ENCODE data around the gene CCDC14. TPM values are rescaled to one million over a fixed set of nuclear protein-coding genes. Genes with fewer than 3 reads are reported as not detected.

Gene CCDC14
- total RNA-seq, 4 donors from 2014 or later = 7.7 to 28.4 (median 26.8) TPM

GRCh38 chr3:123948449-123948848 is 12.6 kb downstream of the CCDC14 start:
- Histone ChIP-seq H3K9me3 (no peaks in the 10 kb centered on the region), H3K27ac (no peak overlapping the region), H3K4me1 (no peaks in the 10 kb centered on the region), H3K4me3 (no peak overlapping the region), H3K27me3 (no peaks in the 10 kb centered on the region), H3K36me3 (peaks cover 0 to 71% (median 5%) of the 10 kb centered on the region in 3 donors)
- TF ChIP-seq POLR2A (IDR thresholded peaks at IDR 0.05) = no peak
- intact Hi-C loops (cut with DNase I) = no loop called here
- DNase-seq = no peak
- WGBS, 2 donors = 97 to 99% methylated on average over 9 of the region's 9 CpGs

DNA sequence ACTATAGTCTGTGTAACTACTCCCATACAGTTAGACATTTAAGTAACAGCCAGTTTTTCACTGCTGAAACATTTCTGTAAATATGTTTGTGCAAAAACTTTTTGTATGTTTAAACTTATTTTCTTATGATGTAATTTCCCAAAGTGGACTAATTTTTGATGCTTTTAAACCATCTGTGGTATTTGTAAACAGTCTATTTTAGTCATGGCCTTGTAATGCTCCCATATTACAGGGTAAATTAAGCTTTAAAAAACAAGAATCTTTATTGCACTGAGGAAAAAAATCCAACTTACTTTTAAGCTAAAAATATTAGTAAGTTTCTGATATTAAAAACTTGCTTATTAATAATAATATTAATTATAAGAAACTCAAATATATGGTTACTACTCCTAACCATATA is 13.5 kb downstream of the CCDC14 start:
- intact Hi-C loops (cut with DNase I) = no loop called here

GRCh38 chr3:123941542-123941941 is 19.5 kb downstream of the CCDC14 start:
- no peak for DNase-seq
- Histone ChIP-seq H3K36me3 (peaks cover 0 to 45% (median under 1%) of the 10 kb centered on the region in 3 donors), H3K9me3 (no peaks in the 10 kb centered on the region), H3K4me1 (no peaks in the 10 kb centered on the region), H3K27ac (no peak overlapping the region), H3K4me3 (no peak overlapping the region), H3K27me3 (no peaks in the 10 kb centered on the region)
- TF ChIP-seq, protein P1, sequence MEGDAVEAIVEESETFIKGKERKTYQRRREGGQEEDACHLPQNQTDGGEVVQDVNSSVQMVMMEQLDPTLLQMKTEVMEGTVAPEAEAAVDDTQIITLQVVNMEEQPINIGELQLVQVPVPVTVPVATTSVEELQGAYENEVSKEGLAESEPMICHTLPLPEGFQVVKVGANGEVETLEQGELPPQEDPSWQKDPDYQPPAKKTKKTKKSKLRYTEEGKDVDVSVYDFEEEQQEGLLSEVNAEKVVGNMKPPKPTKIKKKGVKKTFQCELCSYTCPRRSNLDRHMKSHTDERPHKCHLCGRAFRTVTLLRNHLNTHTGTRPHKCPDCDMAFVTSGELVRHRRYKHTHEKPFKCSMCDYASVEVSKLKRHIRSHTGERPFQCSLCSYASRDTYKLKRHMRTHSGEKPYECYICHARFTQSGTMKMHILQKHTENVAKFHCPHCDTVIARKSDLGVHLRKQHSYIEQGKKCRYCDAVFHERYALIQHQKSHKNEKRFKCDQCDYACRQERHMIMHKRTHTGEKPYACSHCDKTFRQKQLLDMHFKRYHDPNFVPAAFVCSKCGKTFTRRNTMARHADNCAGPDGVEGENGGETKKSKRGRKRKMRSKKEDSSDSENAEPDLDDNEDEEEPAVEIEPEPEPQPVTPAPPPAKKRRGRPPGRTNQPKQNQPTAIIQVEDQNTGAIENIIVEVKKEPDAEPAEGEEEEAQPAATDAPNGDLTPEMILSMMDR (IDR thresholded peaks at IDR 0.05) = no peak
- no peak for TF ChIP-seq POLR2A (IDR thresholded peaks at IDR 0.05)
- intact Hi-C loops (cut with DNase I) = no loop called here
- WGBS, 2 donors = 72 to 76% methylated on average over 1 of the region's 1 CpG

More for the DNA sequence above, 13.5 kb downstream of the CCDC14 start:
- H3K4me1 ChIP-seq = no peaks in the 10 kb centered on the region
- no peaks in the 10 kb centered on the region for H3K27me3 ChIP-seq
- peaks cover 0 to 71% (median 5%) of the 10 kb centered on the region in 3 donors for H3K36me3 ChIP-seq
- no peak overlapping the region for H3K4me3 ChIP-seq
- DNase-seq = no peak
- H3K27ac ChIP-seq = no peak overlapping the region
- H3K9me3 ChIP-seq = no peaks in the 10 kb centered on the region
- TF ChIP-seq POLR2A (IDR thresholded peaks at IDR 0.05) = no peak
- TF ChIP-seq, protein P1 (IDR thresholded peaks at IDR 0.05) = no peak

DNA sequence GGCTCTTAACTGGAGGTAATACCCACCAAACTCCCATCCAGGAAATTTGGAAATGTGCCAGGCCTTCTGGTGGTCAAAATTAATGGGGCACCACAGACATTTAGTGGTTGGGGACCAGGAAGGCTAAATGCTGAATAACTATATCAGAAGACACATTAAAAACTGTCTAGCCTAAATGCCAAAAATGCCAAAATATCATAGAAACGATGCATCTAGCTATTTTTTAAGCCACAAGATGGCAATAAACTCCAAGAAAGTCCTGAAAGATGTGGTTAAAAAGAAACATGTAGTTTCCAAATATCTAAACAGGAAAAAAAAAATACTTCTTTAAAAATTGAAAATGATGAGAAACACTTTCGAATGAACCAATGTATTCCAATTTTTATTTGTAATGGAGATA is 19.9 kb downstream of the CCDC14 start:
- Histone ChIP-seq H3K27me3 (no peaks in the 10 kb centered on the region), H3K27ac (no peak overlapping the region), H3K9me3 (no peaks in the 10 kb centered on the region), H3K36me3 (peaks cover 0 to 44% (median 0%) of the 10 kb centered on the region in 3 donors), H3K4me3 (no peak overlapping the region), H3K4me1 (no peaks in the 10 kb centered on the region)
- no peak for DNase-seq
- TF ChIP-seq, protein P1 (IDR thresholded peaks at IDR 0.05) = peak in 1 of 6 experiments; percentile 9
- TF ChIP-seq POLR2A (IDR thresholded peaks at IDR 0.05) = no peak
- 61 to 65% methylated on average over 2 of the region's 2 CpGs for WGBS, 2 donors
- intact Hi-C loops (cut with DNase I) = no loop called here

GRCh38 chr3:123939706-123940105 is 21.3 kb downstream of the CCDC14 start:
- H3K4me1 ChIP-seq = no peaks in the 10 kb centered on the region
- peaks cover 0 to 33% (median 0%) of the 10 kb centered on the region in 3 donors for H3K36me3 ChIP-seq
- H3K27me3 ChIP-seq = no peaks in the 10 kb centered on the region
- no peak overlapping the region for H3K27ac ChIP-seq
- intact Hi-C loops (cut with DNase I) = no loop called here
- no peaks in the 10 kb centered on the region for H3K9me3 ChIP-seq
- DNase-seq = no peak
- no peak for TF ChIP-seq POLR2A (IDR thresholded peaks at IDR 0.05)
- TF ChIP-seq, protein P1 (IDR thresholded peaks at IDR 0.05) = no peak
- 98% methylated on average over 2 of the region's 2 CpGs for WGBS, 2 donors
- H3K4me3 ChIP-seq = no peak overlapping the region

DNA sequence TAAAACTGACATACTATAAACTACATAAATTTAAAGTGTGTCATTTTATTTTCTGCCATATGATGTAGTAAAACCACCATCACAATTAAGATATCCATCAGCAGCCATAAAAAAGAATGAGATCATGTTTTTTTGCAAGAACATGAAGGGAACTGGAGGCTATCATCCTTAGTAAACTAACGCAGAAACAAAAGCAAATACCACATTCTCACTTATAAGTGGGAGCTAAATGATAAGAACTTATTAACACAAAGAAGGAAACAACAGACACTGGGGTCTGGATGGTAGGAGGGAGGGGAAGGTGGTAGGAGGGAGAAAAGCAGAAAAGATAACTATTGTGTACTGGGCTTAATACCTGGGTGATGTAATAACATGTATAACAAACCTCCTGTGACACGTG is 24.6 kb downstream of the CCDC14 start:
- peaks cover 0 to 36% (median 0%) of the 10 kb centered on the region in 3 donors for H3K36me3 ChIP-seq
- intact Hi-C loops (cut with DNase I) = no loop called here
- H3K27ac ChIP-seq = no peak overlapping the region
- 66 to 92% methylated on average over 2 of the region's 2 CpGs for WGBS, 2 donors
- no peak for DNase-seq
- no peaks in the 10 kb centered on the region for H3K4me1 ChIP-seq
- no peak overlapping the region for H3K4me3 ChIP-seq
- no peaks in the 10 kb centered on the region for H3K9me3 ChIP-seq
- H3K27me3 ChIP-seq = no peaks in the 10 kb centered on the region
- TF ChIP-seq, protein P1 (IDR thresholded peaks at IDR 0.05) = no peak
- TF ChIP-seq POLR2A (IDR thresholded peaks at IDR 0.05) = no peak

Data from esophagus squamous epithelium (tissue), 5 donors.